HCT116 (cell line): ENCODE data around the gene RPF1. TPM values are rescaled to one million over a fixed set of nuclear protein-coding genes. Genes with fewer than 3 reads are reported as not detected.
A peak's percentile ranks its signal among the peaks of the same experiment; 100 is the strongest.

Experiments
- ATAC-seq: fragments of 200-7000 bp; cut with Tn5 transposase; 2 replicates; pipeline ENCODE4 v1.9.1; 2020; ENCODE audit warnings: mild to moderate bottlenecking, moderate library complexity
- BruUV-seq: library from RNA; stranded (reverse); fragments of 400-500 nt; replicated peaks from 2 replicates; lab custom pipeline; 2021; lab: Mats Ljungman, UMichigan
- CTCF ChIA-PET: fragments of 300-600 bp; sonication (Branson Sonifier 250); formaldehyde crosslinking; loops from one replicate; lab custom pipeline; 2021; ENCODE audit warnings: antibody characterized with exemption; lab: Charles Lee
- POLR2A ChIA-PET: fragments of 300-600, 350-600 bp; sonication (Branson Sonifier 250); formaldehyde crosslinking; loops from one replicate; lab custom pipeline; 2021; ENCODE audit warnings: antibody characterized with exemption; lab: Charles Lee
- RAD21 ChIA-PET, 2 experiments: fragments of 300-600 bp; sonication (Branson Sonifier 250); formaldehyde crosslinking; loops; one replicate each; lab custom pipeline; 2023; ENCODE audit warnings: low total read pairs in 2 of 2; ENCODE audit not compliant: uncharacterized antibody in 2 of 2, unreplicated experiment in 2 of 2, low non-redundant PET in 1 of 2; lab: Charles Lee
- DNase-seq: peaks from one replicate; pipeline ENCODE4 v3.0.0-alpha.2; 2010; ENCODE audit warnings: low read depth, low spot score
- H2AFZ ChIP-seq: fragments of 200-600 bp; shearing (Covaris generic), sonication (generic); 2 replicates; pipeline ENCODE4 v1.6.1; 2017; ENCODE audit warnings: low read depth, mixed run types, mixed read lengths, antibody characterized with exemption, low read length; ENCODE audit not compliant: poor library complexity, severe bottlenecking
- H3K27ac ChIP-seq: 2 replicates; pipeline ENCODE4 v1.5.1; 2012; ENCODE audit warnings: low read depth, low read length
- H3K27me3 ChIP-seq: fragments of 200-600 bp; sonication (generic); 2 replicates; pipeline ENCODE4 v1.6.1; 2016; ENCODE audit warnings: mixed run types, low read length, mixed read lengths; ENCODE audit not compliant: insufficient read depth
- H3K36me3 ChIP-seq, 2 experiments: fragments of 200-500 bp in 1 of 2; fragments of 200-600 bp in 1 of 2; sonication (Bioruptor generic) in 1 of 2; sonication (generic) in 1 of 2; 2 replicates each; pipeline versions ENCODE4 v1.5.1 to v1.6.1; 2014 to 2016; ENCODE audit warnings: low read length in 2 of 2, inconsistent platforms in 1 of 2, mixed read lengths in 1 of 2, mixed run types in 1 of 2; ENCODE audit not compliant: insufficient read depth in 2 of 2, control insufficient read depth in 1 of 2
- H3K4me1 ChIP-seq, 2 experiments: fragments of 200-600 bp in 1 of 2; sonication (generic) in 1 of 2; 2 replicates each; pipeline versions ENCODE4 v1.5.1 to v1.6.1; 2012 to 2017; ENCODE audit warnings: low read length in 2 of 2, inconsistent platforms in 1 of 2, mild to moderate bottlenecking in 1 of 2, mixed read lengths in 1 of 2, mixed run types in 1 of 2, moderate library complexity in 1 of 2; ENCODE audit not compliant: insufficient read depth in 2 of 2, control insufficient read depth in 1 of 2
- H3K4me2 ChIP-seq: fragments of 200-600 bp; sonication (generic); 2 replicates; pipeline ENCODE4 v1.6.1; 2017; ENCODE audit warnings: mixed run types, low read length, mixed read lengths
- H3K4me3 ChIP-seq, 2 experiments: fragments of 200-600 bp in 1 of 2; sonication (generic) in 1 of 2; replicated peaks in 1 of 2; 2 replicates each; pipeline ENCODE4 v1.5.1; 2011 to 2016; ENCODE audit warnings: low read length in 2 of 2, control low read depth in 1 of 2, low read depth in 1 of 2, mild to moderate bottlenecking in 1 of 2, mixed read lengths in 1 of 2, mixed run types in 1 of 2
- H3K79me2 ChIP-seq: fragments of 200-600 bp; sonication (generic); 2 replicates; pipeline ENCODE4 v1.6.1; 2017; ENCODE audit warnings: mild to moderate bottlenecking, mixed run types, low read length, moderate library complexity, mixed read lengths; ENCODE audit not compliant: insufficient read depth
- H3K9ac ChIP-seq: fragments of 200-600 bp; sonication (generic); 2 replicates; pipeline ENCODE4 v1.6.1; 2016; ENCODE audit warnings: low read length, mixed read lengths
- H3K9me2 ChIP-seq: fragments of 200-600 bp; sonication (generic), shearing (Covaris generic); 2 replicates; pipeline ENCODE4 v1.6.1; 2017; ENCODE audit warnings: mixed run types, mild to moderate bottlenecking, moderate library complexity; ENCODE audit not compliant: insufficient read depth
- H3K9me3 ChIP-seq, 2 experiments: fragments of 200-500 bp in 1 of 2; fragments of 200-600 bp in 1 of 2; sonication (Bioruptor generic) in 1 of 2; sonication (generic) in 1 of 2; 2 replicates each; pipeline ENCODE4 v1.6.1; 2014 to 2017; ENCODE audit warnings: low read length in 2 of 2, mixed read lengths in 2 of 2, inconsistent platforms in 1 of 2, low read depth in 1 of 2, mild to moderate bottlenecking in 1 of 2, mixed run types in 1 of 2, moderate library complexity in 1 of 2; ENCODE audit not compliant: control insufficient read depth in 1 of 2, insufficient read depth in 1 of 2
- H4K20me1 ChIP-seq: fragments of 200-600 bp; sonication (generic), shearing (Covaris generic); 2 replicates; pipeline ENCODE4 v1.6.1; 2017; ENCODE audit warnings: mixed run types, mild to moderate bottlenecking, moderate library complexity; ENCODE audit not compliant: insufficient read depth
- FOSL1 ChIP-seq: IDR thresholded peaks from 2 replicates; pipeline ENCODE4 v1.6.1; 2012; ENCODE audit warnings: low read depth
- JUND ChIP-seq: IDR thresholded peaks from 2 replicates; pipeline ENCODE4 v1.6.1; 2012
- POLR2A ChIP-seq: IDR thresholded peaks from 2 replicates; pipeline ENCODE4 v1.7.0; 2011; ENCODE audit warnings: borderline replicate concordance; ENCODE audit not compliant: insufficient read depth, insufficient read length; ENCODE audit errors: extremely low read depth
- POLR2AphosphoS5 ChIP-seq: IDR thresholded peaks from 2 replicates; pipeline ENCODE4 v1.6.1; 2011; ENCODE audit warnings: mild to moderate bottlenecking, low read depth, low read length, moderate library complexity
- RAD21 ChIP-seq: IDR thresholded peaks from 2 replicates; pipeline ENCODE4 v1.6.1; 2012; ENCODE audit warnings: low read depth, mild to moderate bottlenecking
- SIN3A ChIP-seq: IDR thresholded peaks from 2 replicates; pipeline ENCODE4 v1.6.1; 2012; ENCODE audit warnings: low read depth
- SP1 ChIP-seq: IDR thresholded peaks from 2 replicates; pipeline ENCODE4 v1.6.1; 2012; ENCODE audit warnings: low read depth
- YY1 ChIP-seq: IDR thresholded peaks from 2 replicates; pipeline ENCODE4 v1.6.1; 2011; ENCODE audit warnings: low read length, low read depth, moderate library complexity, mild to moderate bottlenecking; ENCODE audit not compliant: insufficient replicate concordance; ENCODE audit errors: extremely low read depth
- ZBTB33 ChIP-seq: IDR thresholded peaks from 2 replicates; pipeline ENCODE4 v1.6.1; 2011; ENCODE audit warnings: mild to moderate bottlenecking, low read length, moderate library complexity; ENCODE audit not compliant: insufficient replicate concordance; ENCODE audit errors: extremely low read depth
- intact Hi-C: fragments of 100-400 bp; cut with micrococcal nuclease; formaldehyde crosslinking; loops from 2 replicates; pipeline ENCODE4 v1.10.0; 2022
- total RNA-seq: library from RNA; stranded (reverse); gene quantifications from one replicate; pipeline ENCODE4 v1.2.1, GENCODE V29; 2021; ENCODE audit not compliant: unreplicated experiment
- TF ChIP-seq, protein P1 (sequence below), 3 experiments: fragments of 200-600 bp in 1 of 3; sonication (generic) in 1 of 3; IDR thresholded peaks in 2 of 3; conservative IDR thresholded peaks in 1 of 3; 2 replicates each; pipeline ENCODE4 v1.5.1; 2012 to 2017; ENCODE audit warnings: low read depth in 2 of 3, low read length in 2 of 3, antibody characterized with exemption in 1 of 3, borderline replicate concordance in 1 of 3, control low read depth in 1 of 3, mild to moderate bottlenecking in 1 of 3, mixed read lengths in 1 of 3, mixed run types in 1 of 3, moderate library complexity in 1 of 3; ENCODE audit not compliant: insufficient read depth in 1 of 3

RPF1 gene
- total RNA-seq, 1 experiment from 2014 or later: 86.9 TPM

DNA sequence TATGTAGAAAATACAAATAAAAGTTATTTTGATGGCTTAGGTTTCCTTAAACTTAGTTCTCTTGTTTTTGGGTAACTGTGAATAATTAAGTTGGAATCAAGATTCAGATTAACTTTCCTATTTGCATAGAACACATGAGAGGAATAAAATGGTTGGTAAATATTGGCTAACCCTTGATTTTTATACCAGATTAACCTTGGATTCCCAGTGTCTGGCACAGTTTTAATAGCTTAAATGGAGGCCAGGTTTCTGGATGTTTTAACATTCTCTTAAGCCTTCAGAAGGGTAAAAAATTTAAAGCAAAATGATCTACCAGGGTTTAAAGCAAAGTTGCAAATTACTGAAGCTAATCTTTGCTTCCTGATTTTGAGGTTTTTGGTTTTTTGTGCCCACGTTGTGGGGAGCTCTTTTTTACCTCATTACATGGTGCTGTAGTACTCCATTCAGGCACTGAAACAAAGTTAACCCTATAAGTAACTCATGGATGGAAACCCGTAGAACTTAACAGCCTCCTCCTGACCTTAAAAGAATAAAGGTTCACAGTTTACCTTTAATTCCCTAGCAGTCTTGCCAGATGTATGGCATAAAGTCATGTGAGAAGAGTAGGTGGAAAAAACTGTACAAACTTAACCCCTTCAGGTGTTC is 18.7 kb downstream of the RPF1 start:
- DNase-seq: no peak
- ChIA-PET POLR2A (interaction anchor here (1.1 kb wide), 1 partner anchor 9 kb away, joined by 6 read pairs; the partner anchor contains the start of genes GNG5 and SPATA1), CTCF (no interaction called here), RAD21 (no interaction called here)
- peaks cover 9% of the 10 kb centered on the region for H4K20me1 ChIP-seq
- BruUV-seq: TSS peak; percentile 8
- TF ChIP-seq FOSL1 (no peak), SIN3A (0 out of 2 replicates have a peak, but pooled peaks have one; percentile 1)
- peaks cover 44 to 78% of the 10 kb centered on the region in 2 experiments for H3K36me3 ChIP-seq
- no peak overlapping the region for H3K9ac ChIP-seq
- no peak overlapping the region for H3K27ac ChIP-seq
- H3K4me2 ChIP-seq: no peak overlapping the region
- H2AFZ ChIP-seq: no peak overlapping the region
- H3K4me1 ChIP-seq: peaks cover 0 to 9% of the 10 kb centered on the region in 2 experiments; a peak in 2 of 4 replicates
- H3K4me3 ChIP-seq: no peak overlapping the region
- H3K79me2 ChIP-seq: peaks cover 79% of the 10 kb centered on the region
- intact Hi-C loops: no loop called here
- no peaks in the 10 kb centered on the region for H3K27me3 ChIP-seq
- 0 out of 2 replicates have a peak, but pooled peaks have one; percentile 13 for ATAC-seq
- no peaks in the 10 kb centered on the region for H3K9me2 ChIP-seq
- H3K9me3 ChIP-seq: no peaks in the 10 kb centered on the region

DNA sequence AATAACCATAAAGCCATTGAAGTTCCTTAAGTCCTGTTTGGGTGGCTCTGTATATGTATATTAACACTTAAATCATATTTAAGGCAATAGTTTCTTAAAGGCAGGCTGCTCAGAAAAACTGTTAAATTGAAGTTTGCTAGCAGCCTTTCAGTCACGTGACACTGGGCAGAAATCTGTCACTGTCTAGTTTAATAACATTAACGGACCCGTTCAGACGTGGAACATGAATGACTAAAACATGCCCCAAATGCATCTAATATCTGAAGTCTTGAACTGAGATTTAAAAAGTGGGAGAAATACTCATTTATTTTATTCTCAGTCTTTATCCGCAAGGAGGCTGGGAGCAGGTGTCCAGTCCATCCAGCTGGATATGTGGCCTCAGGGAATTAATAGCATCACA is 23.9 kb downstream of the RPF1 start:
- Histone ChIP-seq H3K4me2 (no peak overlapping the region), H3K36me3 (peaks cover 27 to 29% of the 10 kb centered on the region in 2 experiments), H2AFZ (no peak overlapping the region), H3K79me2 (peaks cover 92% of the 10 kb centered on the region), H3K4me1 (peaks cover 21 to 41% of the 10 kb centered on the region in 2 experiments), H4K20me1 (peaks cover 10% of the 10 kb centered on the region), H3K9me2 (no peaks in the 10 kb centered on the region), H3K9me3 (no peaks in the 10 kb centered on the region), H3K9ac (no peak overlapping the region), H3K4me3 (no peak overlapping the region)
- no TSS peak for BruUV-seq
- RAD21 ChIA-PET: no interaction called here
- DNase-seq: no peak
- CTCF ChIA-PET: no interaction called here
- POLR2A ChIA-PET: no interaction called here
- no peak for ATAC-seq
- TF ChIP-seq POLR2AphosphoS5 (no peak; the same call in 1 of the 2 replicates), JUND (no peak), SP1 (no peak), YY1 (no peak), POLR2A (no peak), RAD21 (no peak), SIN3A (no peak), ZBTB33 (no peak)
- TF ChIP-seq, protein P1, sequence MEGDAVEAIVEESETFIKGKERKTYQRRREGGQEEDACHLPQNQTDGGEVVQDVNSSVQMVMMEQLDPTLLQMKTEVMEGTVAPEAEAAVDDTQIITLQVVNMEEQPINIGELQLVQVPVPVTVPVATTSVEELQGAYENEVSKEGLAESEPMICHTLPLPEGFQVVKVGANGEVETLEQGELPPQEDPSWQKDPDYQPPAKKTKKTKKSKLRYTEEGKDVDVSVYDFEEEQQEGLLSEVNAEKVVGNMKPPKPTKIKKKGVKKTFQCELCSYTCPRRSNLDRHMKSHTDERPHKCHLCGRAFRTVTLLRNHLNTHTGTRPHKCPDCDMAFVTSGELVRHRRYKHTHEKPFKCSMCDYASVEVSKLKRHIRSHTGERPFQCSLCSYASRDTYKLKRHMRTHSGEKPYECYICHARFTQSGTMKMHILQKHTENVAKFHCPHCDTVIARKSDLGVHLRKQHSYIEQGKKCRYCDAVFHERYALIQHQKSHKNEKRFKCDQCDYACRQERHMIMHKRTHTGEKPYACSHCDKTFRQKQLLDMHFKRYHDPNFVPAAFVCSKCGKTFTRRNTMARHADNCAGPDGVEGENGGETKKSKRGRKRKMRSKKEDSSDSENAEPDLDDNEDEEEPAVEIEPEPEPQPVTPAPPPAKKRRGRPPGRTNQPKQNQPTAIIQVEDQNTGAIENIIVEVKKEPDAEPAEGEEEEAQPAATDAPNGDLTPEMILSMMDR (IDR thresholded peaks at IDR 0.05 in 2 of 3, conservative IDR thresholded peaks at IDR 0.05 in 1 of 3; ENCODE audit: borderline replicate concordance in 1 of 3, insufficient read depth in 1 of 3, low read depth in 2 of 3, low read length in 2 of 3): no peak
- TF ChIP-seq, all 23 proteins: peak for 0
- intact Hi-C loops: loop anchor here (10.0 kb wide), 1 partner anchor 102 kb away; no protein-coding TSS in a partner anchor
- no peak overlapping the region for H3K27ac ChIP-seq
- H3K27me3 ChIP-seq: no peaks in the 10 kb centered on the region
